H1 (cell line): ENCODE results near the gene APEH. TPM values are rescaled to one million over a fixed set of nuclear protein-coding genes. Genes with fewer than 3 reads are reported as not detected.

ENCODE experiments used
- ASH2L ChIP-seq: fragments of 200-600, 300-600 bp; sonication (generic); IDR thresholded peaks from one replicate; pipeline ENCODE4 v1.7.1; 2017; ENCODE audit warnings: low read length
- BACH1 ChIP-seq: IDR thresholded peaks from 2 replicates; pipeline ENCODE4 v1.6.1; 2012; ENCODE audit warnings: low read length, improper control_type of control experiment
- BCL11A ChIP-seq, 2 experiments: IDR thresholded peaks; one replicate each; pipeline ENCODE4 v1.6.1; 2011; ENCODE audit warnings: low read depth in 2 of 2, low read length in 2 of 2, mild to moderate bottlenecking in 2 of 2
- CHD1 ChIP-seq: IDR thresholded peaks from 2 replicates; pipeline ENCODE4 v1.6.1; 2012; ENCODE audit warnings: low read depth, low read length, improper control_type of control experiment
- CHD2 ChIP-seq: IDR thresholded peaks from 2 replicates; pipeline ENCODE4 v1.6.1; 2012; ENCODE audit warnings: low read length, improper control_type of control experiment
- CREB1 ChIP-seq: IDR thresholded peaks from 2 replicates; pipeline ENCODE4 v1.6.1; 2012; ENCODE audit warnings: inconsistent platforms
- E2F6 ChIP-seq: IDR thresholded peaks from 2 replicates; pipeline ENCODE4 v1.6.1; 2012; ENCODE audit warnings: inconsistent platforms
- EGR1 ChIP-seq: IDR thresholded peaks from 2 replicates; pipeline ENCODE4 v1.6.1; 2011; ENCODE audit warnings: low read depth, low read length, borderline replicate concordance
- GABPA ChIP-seq: IDR thresholded peaks from 2 replicates; pipeline ENCODE4 v1.6.1; 2011; ENCODE audit warnings: mild to moderate bottlenecking, low read length, moderate library complexity, borderline replicate concordance; ENCODE audit not compliant: insufficient read depth
- JUND ChIP-seq: IDR thresholded peaks from 2 replicates; pipeline ENCODE4 v1.6.1; 2011; ENCODE audit warnings: mild to moderate bottlenecking, improper control_type of control experiment, low read length
- KDM5A ChIP-seq: fragments of 200-600 bp; IDR thresholded peaks from 2 replicates; pipeline ENCODE4 v1.7.1; 2012; ENCODE audit warnings: mild to moderate bottlenecking, low read length, inconsistent platforms, mixed read lengths
- RAD21 ChIP-seq, 2 experiments: IDR thresholded peaks in 1 of 2; conservative IDR thresholded peaks in 1 of 2; 2 replicates each; pipeline ENCODE4 v1.6.1; 2011; ENCODE audit warnings: low read depth in 2 of 2, low read length in 2 of 2, improper control_type of control experiment in 1 of 2, inconsistent platforms in 1 of 2, mild to moderate bottlenecking in 1 of 2, moderate library complexity in 1 of 2
- RFX5 ChIP-seq: IDR thresholded peaks from 2 replicates; pipeline ENCODE4 v1.6.1; 2011; ENCODE audit warnings: low read depth, low read length, improper control_type of control experiment, borderline replicate concordance
- SIX5 ChIP-seq: IDR thresholded peaks from 2 replicates; pipeline ENCODE4 v1.6.1; 2011; ENCODE audit warnings: mild to moderate bottlenecking, low read depth, low read length
- USF2 ChIP-seq: IDR thresholded peaks from 2 replicates; pipeline ENCODE4 v1.6.1; 2011; ENCODE audit warnings: low read length, improper control_type of control experiment
- polyA plus RNA-seq, 7 experiments: library from polyadenylated mRNA; depleted of rRNA in 3 of 7; stranded (reverse) in 5 of 7; unstranded in 2 of 7; fragments of >200 nt in 5 of 7; fragments of 200-250 nt in 2 of 7; gene quantifications; 1 replicate in 5 of 7; 2 replicates in 1 of 7; 4 replicates in 1 of 7; pipeline versions ENCODE4 v1.2.1 to v1.2.3, GENCODE V29; 2011 to 2013; ENCODE audit warnings: missing spikeins in 2 of 7, mixed read lengths in 2 of 7
- total RNA-seq: library from RNA; stranded (reverse); fragmentation: NEBNext Ultra II Directional; extraction: Animal tissue kit (Norgen Biotek cat#: 25700); gene quantifications from 2 replicates; pipeline ENCODE4 v1.2.1, GENCODE V29; 2021
- TF ChIP-seq, protein P1 (sequence below): IDR thresholded peaks from 2 replicates; pipeline ENCODE4 v1.6.1; 2012; ENCODE audit warnings: low read length, inconsistent platforms
- TF ChIP-seq, protein P2 (sequence below), 3 experiments: IDR thresholded peaks; 1 replicate in 2 of 3; 2 replicates in 1 of 3; pipeline versions ENCODE4 v1.5.1 to v1.6.1; 2011; ENCODE audit warnings: low read length in 3 of 3, mild to moderate bottlenecking in 3 of 3, inconsistent platforms in 2 of 3, low read depth in 1 of 3, moderate library complexity in 1 of 3; ENCODE audit not compliant: insufficient read depth in 1 of 3; ENCODE audit errors: control extremely low read depth in 1 of 3

APEH gene
- total and polyA plus RNA-seq, 2 of the 8 experiments (the other 6 are each of a cell fraction or from before 2014, with no cell fraction given) = 222 to 260 TPM

DNA sequence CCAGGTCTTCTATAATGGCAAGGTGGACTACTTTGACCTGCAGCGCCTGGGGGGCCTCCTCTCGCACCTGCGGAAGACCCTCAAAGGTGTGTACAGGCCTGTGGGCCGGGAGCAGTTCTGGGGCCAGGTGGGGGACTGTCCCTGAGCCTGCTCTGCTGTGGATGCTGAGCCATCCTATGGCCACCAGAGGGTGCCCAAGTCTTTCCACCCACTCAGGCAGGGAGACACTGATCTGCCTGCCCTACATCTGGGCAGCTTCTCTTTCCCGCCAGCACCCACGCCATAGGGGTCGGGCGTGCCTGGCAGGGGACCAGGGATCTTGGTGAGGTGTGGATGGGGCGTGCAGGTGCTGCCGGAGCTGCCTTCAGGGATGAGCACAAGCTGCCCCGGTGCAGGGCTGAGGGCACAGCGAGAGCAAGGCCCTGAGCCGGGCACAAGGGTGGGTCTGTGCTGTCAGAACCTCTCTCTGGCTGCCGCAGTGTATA lies 29.3 kb downstream of the APEH start (continued):
- TF ChIP-seq, protein P1, sequence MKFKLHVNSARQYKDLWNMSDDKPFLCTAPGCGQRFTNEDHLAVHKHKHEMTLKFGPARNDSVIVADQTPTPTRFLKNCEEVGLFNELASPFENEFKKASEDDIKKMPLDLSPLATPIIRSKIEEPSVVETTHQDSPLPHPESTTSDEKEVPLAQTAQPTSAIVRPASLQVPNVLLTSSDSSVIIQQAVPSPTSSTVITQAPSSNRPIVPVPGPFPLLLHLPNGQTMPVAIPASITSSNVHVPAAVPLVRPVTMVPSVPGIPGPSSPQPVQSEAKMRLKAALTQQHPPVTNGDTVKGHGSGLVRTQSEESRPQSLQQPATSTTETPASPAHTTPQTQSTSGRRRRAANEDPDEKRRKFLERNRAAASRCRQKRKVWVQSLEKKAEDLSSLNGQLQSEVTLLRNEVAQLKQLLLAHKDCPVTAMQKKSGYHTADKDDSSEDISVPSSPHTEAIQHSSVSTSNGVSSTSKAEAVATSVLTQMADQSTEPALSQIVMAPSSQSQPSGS = no peak
- TF ChIP-seq ASH2L (no peak), USF2 (no peak), EGR1 (peak; percentile 46; the same call in 1 of the 2 replicates), CHD1 (no peak), CREB1 (no peak; the same call in 1 of the 2 replicates), JUND (no peak), CHD2 (no peak), E2F6 (no peak), BACH1 (no peak; the same call in 1 of the 2 replicates), RAD21 (IDR thresholded peaks at IDR 0.05 in 1 of 2, conservative IDR thresholded peaks at IDR 0.05 in 1 of 2; ENCODE audit: low read depth in 2 of 2, low read length in 2 of 2) (peak; percentile 88 to 91), GABPA (peak; percentile 48; the same call in 1 of the 2 replicates), SIX5 (no peak), KDM5A (no peak), BCL11A (IDR thresholded peaks at IDR 0.05; ENCODE audit: low read depth in 2 of 2, low read length in 2 of 2) (no peak), RFX5 (no peak)
- TF ChIP-seq, protein P2, sequence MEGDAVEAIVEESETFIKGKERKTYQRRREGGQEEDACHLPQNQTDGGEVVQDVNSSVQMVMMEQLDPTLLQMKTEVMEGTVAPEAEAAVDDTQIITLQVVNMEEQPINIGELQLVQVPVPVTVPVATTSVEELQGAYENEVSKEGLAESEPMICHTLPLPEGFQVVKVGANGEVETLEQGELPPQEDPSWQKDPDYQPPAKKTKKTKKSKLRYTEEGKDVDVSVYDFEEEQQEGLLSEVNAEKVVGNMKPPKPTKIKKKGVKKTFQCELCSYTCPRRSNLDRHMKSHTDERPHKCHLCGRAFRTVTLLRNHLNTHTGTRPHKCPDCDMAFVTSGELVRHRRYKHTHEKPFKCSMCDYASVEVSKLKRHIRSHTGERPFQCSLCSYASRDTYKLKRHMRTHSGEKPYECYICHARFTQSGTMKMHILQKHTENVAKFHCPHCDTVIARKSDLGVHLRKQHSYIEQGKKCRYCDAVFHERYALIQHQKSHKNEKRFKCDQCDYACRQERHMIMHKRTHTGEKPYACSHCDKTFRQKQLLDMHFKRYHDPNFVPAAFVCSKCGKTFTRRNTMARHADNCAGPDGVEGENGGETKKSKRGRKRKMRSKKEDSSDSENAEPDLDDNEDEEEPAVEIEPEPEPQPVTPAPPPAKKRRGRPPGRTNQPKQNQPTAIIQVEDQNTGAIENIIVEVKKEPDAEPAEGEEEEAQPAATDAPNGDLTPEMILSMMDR (IDR thresholded peaks at IDR 0.05; ENCODE audit: control extremely low read depth in 1 of 3, insufficient read depth in 1 of 3, low read depth in 1 of 3, low read length in 3 of 3) = peak in 2 of 3 experiments; percentile 87 to 97; a peak in 3 of 4 replicates
